Endodermal cell (in vitro differentiated cells): ENCODE measurements around the gene ADM5. TPM values are rescaled to one million over a fixed set of nuclear protein-coding genes. Genes with fewer than 3 reads are reported as not detected.

ENCODE experiments used
- DNase-seq: peaks from one replicate; pipeline ENCODE4 v3.0.0-alpha.2; 2017
- H3K27ac ChIP-seq: 2 replicates; pipeline ENCODE4 v1.5.1; 2013; ENCODE audit warnings: mild to moderate bottlenecking, low read depth, low read length, moderate library complexity
- H3K27me3 ChIP-seq: 2 replicates; pipeline ENCODE4 v1.6.1; 2013; ENCODE audit warnings: mild to moderate bottlenecking, low read length, moderate library complexity; ENCODE audit not compliant: insufficient read depth, control insufficient read depth, poor library complexity, severe bottlenecking
- H3K36me3 ChIP-seq: 2 replicates; pipeline ENCODE4 v1.7.0; 2013; ENCODE audit warnings: mild to moderate bottlenecking, low read length, moderate library complexity; ENCODE audit not compliant: control insufficient read depth, insufficient read depth
- H3K4me1 ChIP-seq: one replicate; pipeline ENCODE4 v1.7.0; 2013; ENCODE audit warnings: low read length; ENCODE audit not compliant: control insufficient read depth, insufficient read depth
- H3K4me3 ChIP-seq: 2 replicates; pipeline ENCODE4 v1.5.1; 2013; ENCODE audit warnings: mild to moderate bottlenecking, low read length, moderate library complexity
- H3K9ac ChIP-seq: 2 replicates; pipeline ENCODE4 v1.6.1; 2013; ENCODE audit warnings: mild to moderate bottlenecking, low read length, moderate library complexity; ENCODE audit not compliant: poor library complexity, severe bottlenecking; ENCODE audit errors: extremely low read depth
- H3K9me3 ChIP-seq: 2 replicates; pipeline ENCODE4 v1.6.1; 2013; ENCODE audit warnings: mild to moderate bottlenecking, low read length, moderate library complexity; ENCODE audit not compliant: control insufficient read depth
- H3K27ac Mint-ChIP-seq: 2 replicates; pipeline ENCODE4 v1.8.0; 2020; ENCODE audit warnings: mixed read lengths
- H3K27me3 Mint-ChIP-seq: 2 replicates; pipeline ENCODE4 v1.8.0; 2021; ENCODE audit warnings: mild to moderate bottlenecking, mixed read lengths; ENCODE audit not compliant: insufficient read depth
- H3K36me3 Mint-ChIP-seq: 2 replicates; pipeline ENCODE4 v1.8.0; 2020; ENCODE audit warnings: low read depth, mixed read lengths
- H3K4me1 Mint-ChIP-seq: 2 replicates; pipeline ENCODE4 v1.8.0; 2020; ENCODE audit warnings: mixed read lengths
- H3K4me3 Mint-ChIP-seq: 2 replicates; pipeline ENCODE4 v1.8.0; 2020; ENCODE audit warnings: mild to moderate bottlenecking, moderate library complexity, mixed read lengths
- H3K9me3 Mint-ChIP-seq: 2 replicates; pipeline ENCODE4 v1.8.0; 2020; ENCODE audit warnings: mild to moderate bottlenecking, mixed read lengths
- CTCF ChIP-seq: fragments of 200-600 bp; sonication (generic); conservative IDR thresholded peaks from 2 replicates; pipeline ENCODE4 v1.5.0; 2021; ENCODE audit warnings: antibody characterized with exemption, mild to moderate bottlenecking
- WGBS, 2 experiments: methylation state at CpG; one replicate each; pipeline versions ENCODE4 v1.1.5 to v1.1.7; 2013; ENCODE audit warnings: missing lambda C conversion rate in 2 of 2, mixed read lengths in 1 of 2; ENCODE audit not compliant: insufficient coverage in 1 of 2, insufficient read length in 1 of 2; 5-methylcytosine and 5-hydroxymethylcytosine counted together
- total RNA-seq, 2 donors: library from RNA; stranded (reverse); fragmentation: NEBNext Ultra II Directional in 1 of 2; extraction: Animal tissue kit (Norgen Biotek cat#: 25700) in 1 of 2; gene quantifications; 2 replicates in 1 of 2; 3 replicates in 1 of 2; pipeline ENCODE4 v1.2.1, GENCODE V29; 2021

ADM5 gene
- total RNA-seq, 2 donors from 2014 or later, result 4.6 to 7.7 TPM

GRCh38 chr19:49651029-49651819 is 38.2 kb upstream of the ADM5 start:
- 96 to 97% methylated on average over 58 to 70 of the region's 72 CpGs for WGBS, 2 experiments
- no peaks in the 10 kb centered on the region for H3K27me3 ChIP-seq

GRCh38 chr19:49651820-49652550 is 37.4 kb upstream of the ADM5 start:
- no peak overlapping the region for H3K4me3 Mint-ChIP-seq
- Histone ChIP-seq H3K27ac (no peak overlapping the region), H3K4me1 (no peaks in the 10 kb centered on the region), H3K36me3 (peaks cover 66% of the 10 kb centered on the region), H3K4me3 (no peak overlapping the region), H3K27me3 (no peaks in the 10 kb centered on the region), H3K9me3 (no peaks in the 10 kb centered on the region), H3K9ac (no peak overlapping the region)
- H3K9me3 Mint-ChIP-seq, result no peaks in the 10 kb centered on the region
- peaks cover 57% of the 10 kb centered on the region for H3K36me3 Mint-ChIP-seq
- no peaks in the 10 kb centered on the region for H3K27me3 Mint-ChIP-seq
- TF ChIP-seq CTCF, result no peak
- no peak overlapping the region for H3K27ac Mint-ChIP-seq
- no peaks in the 10 kb centered on the region for H3K4me1 Mint-ChIP-seq
- 97% methylated on average over 72 to 109 of the region's 110 CpGs for WGBS, 2 experiments
- no peak for DNase-seq

More at GRCh38 chr19:49651029-49651819, 38.2 kb upstream of the ADM5 start:
- Mint-ChIP-seq H3K36me3 (peaks cover 57% of the 10 kb centered on the region), H3K4me3 (no peak overlapping the region), H3K27me3 (no peaks in the 10 kb centered on the region), H3K4me1 (no peaks in the 10 kb centered on the region), H3K9me3 (no peaks in the 10 kb centered on the region), H3K27ac (no peak overlapping the region)
- no peak overlapping the region for H3K9ac ChIP-seq
- H3K4me1 ChIP-seq, result no peaks in the 10 kb centered on the region
- TF ChIP-seq CTCF, result no peak
- peaks cover 69% of the 10 kb centered on the region for H3K36me3 ChIP-seq
- DNase-seq, result no peak
- H3K9me3 ChIP-seq, result no peaks in the 10 kb centered on the region
- H3K27ac ChIP-seq, result no peak overlapping the region
- H3K4me3 ChIP-seq, result no peak overlapping the region

- H3K27me3 Mint-ChIP-seq, result no peaks in the 10 kb centered on the region
- no peak for DNase-seq
- H3K4me1 ChIP-seq, result no peaks in the 10 kb centered on the region
- H3K27ac ChIP-seq, result no peak overlapping the region
- no peaks in the 10 kb centered on the region for H3K9me3 ChIP-seq
- no peak overlapping the region for H3K4me3 ChIP-seq
- H3K4me1 Mint-ChIP-seq, result no peaks in the 10 kb centered on the region
- no peak for TF ChIP-seq CTCF
- 95 to 99% methylated on average over 30 to 58 of the region's 58 CpGs for WGBS, 2 experiments
- peaks cover 61% of the 10 kb centered on the region for H3K36me3 Mint-ChIP-seq
- H3K9ac ChIP-seq, result no peak overlapping the region
- peaks cover 64% of the 10 kb centered on the region for H3K36me3 ChIP-seq
- H3K9me3 Mint-ChIP-seq, result no peaks in the 10 kb centered on the region
- H3K27me3 ChIP-seq, result no peaks in the 10 kb centered on the region
- no peak overlapping the region for H3K27ac Mint-ChIP-seq
- no peak overlapping the region for H3K4me3 Mint-ChIP-seq
Measured at GRCh38 chr19:49652551-49653465, 36.6 kb upstream of the ADM5 start.
